Loucy (cell line): Measurements from ENCODE around the gene CASP7.

Experiments used
- CTCF ChIP-seq: fragments of 200-600 bp; sonication (generic); conservative IDR thresholded peaks from 2 replicates; pipeline ENCODE4 v1.5.1; 2014; ENCODE audit warnings: mild to moderate bottlenecking, antibody characterized with exemption, low read length
- EZH2phosphoT487 ChIP-seq: fragments of 200-600 bp; IDR thresholded peaks from 2 replicates; pipeline ENCODE4 v1.6.1; 2018; ENCODE audit warnings: antibody characterized with exemption, mild to moderate bottlenecking, moderate library complexity, borderline replicate concordance

DNA sequence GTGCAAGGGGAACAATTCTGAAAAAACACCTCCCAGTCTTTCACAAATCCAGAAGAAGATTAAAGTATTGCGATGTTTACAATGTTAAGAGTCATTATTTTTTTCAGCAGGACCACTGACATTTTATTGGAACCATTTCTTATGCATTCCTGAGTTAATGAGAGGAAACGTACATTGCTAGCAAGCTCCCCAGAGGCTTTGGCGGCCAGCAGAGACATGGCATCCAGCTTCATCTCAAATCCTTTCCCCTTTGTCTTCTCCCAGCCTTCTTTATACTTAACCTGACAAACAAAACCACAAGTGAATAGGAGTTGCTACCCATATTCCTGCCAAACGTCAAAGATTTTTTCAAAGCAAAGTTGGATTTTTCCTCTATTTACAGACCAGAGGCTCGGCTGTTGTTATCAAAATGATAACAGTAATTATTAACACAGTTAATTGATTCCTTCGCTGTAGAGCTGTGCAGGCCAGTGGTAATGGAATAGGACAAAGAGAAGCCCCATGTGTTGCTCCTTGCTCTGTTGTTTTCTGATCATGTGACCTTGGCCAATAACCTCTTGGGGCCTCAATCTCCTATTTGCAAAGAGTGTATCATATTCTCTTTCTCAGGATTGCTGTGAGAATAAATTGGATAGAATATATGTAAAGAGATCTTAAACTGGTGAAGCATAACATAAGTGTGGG, 47.9 kb upstream of the CASP7 start:
- TF ChIP-seq CTCF (no peak), EZH2phosphoT487 (no peak)
